HepG2 (cell line): ENCODE results near the gene USH2A.

Experiments
- PRPF4 ChIP-seq: fragments of 200-400 bp; formaldehyde crosslinking; IDR thresholded peaks from 2 replicates; pipeline ENCODE4 v1.6.1; 2016; ENCODE audit warnings: low read length, low read depth; ENCODE audit not compliant: poor library complexity, severe bottlenecking
- SIN3A ChIP-seq: IDR thresholded peaks from 2 replicates; pipeline ENCODE4 v1.6.1; 2011; ENCODE audit warnings: low read depth, mild to moderate bottlenecking, control low read depth, low read length, borderline replicate concordance
- SRSF9 ChIP-seq: fragments of 200-400 bp; formaldehyde crosslinking; IDR thresholded peaks from 2 replicates; pipeline ENCODE4 v1.6.1; 2018; ENCODE audit warnings: borderline replicate concordance, mild to moderate bottlenecking, low read depth, low read length; ENCODE audit not compliant: insufficient read depth, poor library complexity, severe bottlenecking
- TGIF2 ChIP-seq: IDR thresholded peaks from 2 replicates; pipeline ENCODE4 v1.6.1; 2016; ENCODE audit warnings: control low read depth, missing compliant biosample characterization
- ZBTB1 ChIP-seq: sonication (generic); formaldehyde crosslinking; IDR thresholded peaks from 2 replicates; pipeline ENCODE4 v1.4.0; 2020; ENCODE audit warnings: missing genetic modification reagents, borderline replicate concordance
- ZNF274 ChIP-seq: sonication (generic); formaldehyde crosslinking; IDR thresholded peaks from 2 replicates; pipeline ENCODE4 v1.5.1; 2020; ENCODE audit warnings: mild to moderate bottlenecking, missing genetic modification reagents
- ZNF3 ChIP-seq: IDR thresholded peaks from 2 replicates; pipeline ENCODE4 v1.7.0; 2017; ENCODE audit warnings: inconsistent platforms
- ZNF766 ChIP-seq: sonication (generic); formaldehyde crosslinking; IDR thresholded peaks from 2 replicates; pipeline ENCODE4 v1.5.0; 2020; ENCODE audit warnings: missing genetic modification reagents, borderline replicate concordance
- TF ChIP-seq, protein P1 (sequence below), 2 experiments: sonication (generic) in 1 of 2; formaldehyde crosslinking in 1 of 2; IDR thresholded peaks; 2 replicates each; pipeline versions ENCODE4 v1.5.1 to v1.6.1; 2011 to 2020; ENCODE audit warnings: borderline replicate concordance in 1 of 2, low read depth in 1 of 2, low read length in 1 of 2, mild to moderate bottlenecking in 1 of 2, missing genetic modification reagents in 1 of 2, moderate library complexity in 1 of 2
- TF ChIP-seq, protein P2 (sequence below): sonication (generic); formaldehyde crosslinking; IDR thresholded peaks from 2 replicates; pipeline ENCODE4 v1.5.0; 2020; ENCODE audit warnings: mild to moderate bottlenecking, missing genetic modification reagents, moderate library complexity

DNA sequence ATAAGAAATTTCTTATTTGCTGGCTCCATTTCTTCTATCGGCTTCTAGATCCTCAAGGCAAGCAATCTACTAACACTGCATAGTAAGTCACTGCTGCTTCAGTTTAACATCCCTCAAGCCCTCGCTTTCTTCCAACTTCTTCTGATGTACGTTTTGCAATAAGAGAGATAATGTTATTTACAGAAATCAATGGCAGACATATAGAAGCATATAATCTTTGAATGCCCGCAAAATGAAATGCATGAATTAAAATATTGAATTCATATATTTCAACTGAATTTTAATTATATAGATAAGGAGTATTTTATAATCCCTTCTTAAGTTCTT lies 712.4 kb downstream of the USH2A start:
- no peak for TF ChIP-seq SIN3A
- no peak for TF ChIP-seq ZNF766 (CRISPR knock-in tag)
- TF ChIP-seq ZNF3 (CRISPR knock-in tag): no peak
- TF ChIP-seq TGIF2: no peak
- TF ChIP-seq, protein P1, sequence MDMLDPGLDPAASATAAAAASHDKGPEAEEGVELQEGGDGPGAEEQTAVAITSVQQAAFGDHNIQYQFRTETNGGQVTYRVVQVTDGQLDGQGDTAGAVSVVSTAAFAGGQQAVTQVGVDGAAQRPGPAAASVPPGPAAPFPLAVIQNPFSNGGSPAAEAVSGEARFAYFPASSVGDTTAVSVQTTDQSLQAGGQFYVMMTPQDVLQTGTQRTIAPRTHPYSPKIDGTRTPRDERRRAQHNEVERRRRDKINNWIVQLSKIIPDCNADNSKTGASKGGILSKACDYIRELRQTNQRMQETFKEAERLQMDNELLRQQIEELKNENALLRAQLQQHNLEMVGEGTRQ (IDR thresholded peaks at IDR 0.05; ENCODE audit: low read depth, low read length): no peak
- TF ChIP-seq, protein P1 (CRISPR knock-in tag; IDR thresholded peaks at IDR 0.05; ENCODE audit: borderline replicate concordance): no peak
- TF ChIP-seq, protein P2, sequence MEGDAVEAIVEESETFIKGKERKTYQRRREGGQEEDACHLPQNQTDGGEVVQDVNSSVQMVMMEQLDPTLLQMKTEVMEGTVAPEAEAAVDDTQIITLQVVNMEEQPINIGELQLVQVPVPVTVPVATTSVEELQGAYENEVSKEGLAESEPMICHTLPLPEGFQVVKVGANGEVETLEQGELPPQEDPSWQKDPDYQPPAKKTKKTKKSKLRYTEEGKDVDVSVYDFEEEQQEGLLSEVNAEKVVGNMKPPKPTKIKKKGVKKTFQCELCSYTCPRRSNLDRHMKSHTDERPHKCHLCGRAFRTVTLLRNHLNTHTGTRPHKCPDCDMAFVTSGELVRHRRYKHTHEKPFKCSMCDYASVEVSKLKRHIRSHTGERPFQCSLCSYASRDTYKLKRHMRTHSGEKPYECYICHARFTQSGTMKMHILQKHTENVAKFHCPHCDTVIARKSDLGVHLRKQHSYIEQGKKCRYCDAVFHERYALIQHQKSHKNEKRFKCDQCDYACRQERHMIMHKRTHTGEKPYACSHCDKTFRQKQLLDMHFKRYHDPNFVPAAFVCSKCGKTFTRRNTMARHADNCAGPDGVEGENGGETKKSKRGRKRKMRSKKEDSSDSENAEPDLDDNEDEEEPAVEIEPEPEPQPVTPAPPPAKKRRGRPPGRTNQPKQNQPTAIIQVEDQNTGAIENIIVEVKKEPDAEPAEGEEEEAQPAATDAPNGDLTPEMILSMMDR (CRISPR knock-in tag): no peak
- no peak for TF ChIP-seq PRPF4
- TF ChIP-seq SRSF9: no peak
- TF ChIP-seq ZBTB1 (CRISPR knock-in tag): no peak
- no peak for TF ChIP-seq ZNF274
